CD4-positive, alpha-beta memory T cell (primary cell): ENCODE data around the gene TK2. TPM values are rescaled to one million over a fixed set of nuclear protein-coding genes. Genes with fewer than 3 reads are reported as not detected.

ENCODE experiments used
- CTCF ChIA-PET: fragments of 350-600 bp; sonication (Branson Sonifier 250); formaldehyde crosslinking; loops from one replicate; lab custom pipeline; 2021; ENCODE audit warnings: inconsistent platforms; ENCODE audit not compliant: partially characterized antibody; lab: Charles Lee
- POLR2A ChIA-PET: fragments of 350-600 bp; sonication (Branson Sonifier 250); formaldehyde crosslinking; loops from one replicate; lab custom pipeline; 2021; ENCODE audit not compliant: partially characterized antibody; lab: Charles Lee
- DNase-seq, 5 donors: peaks; one replicate each; pipeline versions ENCODE4 v3.0.0 to v3.0.0-alpha.2; 2020 to 2022; ENCODE audit warnings: mixed read lengths in 1 of 5
- H3K27ac ChIP-seq: one replicate; pipeline ENCODE4 v1.7.0; 2013; ENCODE audit warnings: low read depth, low read length
- H3K27me3 ChIP-seq: 2 replicates; pipeline ENCODE4 v1.7.0; 2013; ENCODE audit warnings: mild to moderate bottlenecking, low read length, moderate library complexity; ENCODE audit not compliant: insufficient read depth
- H3K36me3 ChIP-seq: 2 replicates; pipeline ENCODE4 v1.7.0; 2013; ENCODE audit warnings: mild to moderate bottlenecking, low read length, moderate library complexity; ENCODE audit not compliant: insufficient read depth
- H3K4me1 ChIP-seq: 2 replicates; pipeline ENCODE4 v1.7.0; 2013; ENCODE audit warnings: mild to moderate bottlenecking, low read length, moderate library complexity; ENCODE audit not compliant: insufficient read depth
- H3K4me3 ChIP-seq, 2 donors: one replicate each; pipeline ENCODE4 v1.7.0; 2013; ENCODE audit warnings: low read length in 2 of 2, mild to moderate bottlenecking in 1 of 2
- H3K9me3 ChIP-seq, 2 donors: one replicate each; pipeline ENCODE4 v1.7.0; 2013; ENCODE audit warnings: low read length in 2 of 2, control low read depth in 1 of 2; ENCODE audit not compliant: control insufficient read depth in 1 of 2
- H3K27ac Mint-ChIP-seq, 7 donors: one replicate each; pipeline ENCODE4 v1.8.0; 2020 to 2021; ENCODE audit warnings: mixed read lengths in 7 of 7, mild to moderate bottlenecking in 6 of 7, inconsistent platforms in 3 of 7, moderate library complexity in 3 of 7
- H3K27me3 Mint-ChIP-seq, 2 donors: one replicate each; pipeline ENCODE4 v1.8.0; 2020 to 2021; ENCODE audit warnings: mixed read lengths in 2 of 2
- H3K36me3 Mint-ChIP-seq, 2 donors: one replicate each; pipeline ENCODE4 v1.8.0; 2020 to 2021; ENCODE audit warnings: mixed read lengths in 2 of 2, inconsistent platforms in 1 of 2, mild to moderate bottlenecking in 1 of 2
- H3K4me1 Mint-ChIP-seq, 4 donors: one replicate each; pipeline ENCODE4 v1.8.0; 2020 to 2021; ENCODE audit warnings: mixed read lengths in 4 of 4, mild to moderate bottlenecking in 1 of 4
- H3K4me3 Mint-ChIP-seq, 8 donors: one replicate each; pipeline ENCODE4 v1.8.0; 2020 to 2021; ENCODE audit warnings: mixed read lengths in 8 of 8, mild to moderate bottlenecking in 7 of 8, moderate library complexity in 6 of 8, inconsistent platforms in 3 of 8
- H3K9me3 Mint-ChIP-seq, 8 donors: one replicate each; pipeline ENCODE4 v1.8.0; 2020 to 2021; ENCODE audit warnings: mixed read lengths in 8 of 8, mild to moderate bottlenecking in 5 of 8, inconsistent platforms in 3 of 8, moderate library complexity in 1 of 8
- intact Hi-C: fragments of 100-400 bp; cut with micrococcal nuclease; formaldehyde crosslinking; loops from one replicate; pipeline ENCODE4 v1.15.1; 2023
- polyA plus RNA-seq, 2 donors: library from polyadenylated mRNA; unstranded; fragments of 300-500 nt; fragmentation: Illumina TruSeq; gene quantifications; one replicate each; pipeline ENCODE4 v1.2.3, GENCODE V29; 2021
- total RNA-seq, 2 experiments: library from RNA; stranded (reverse); gene quantifications; one replicate each; pipeline ENCODE4 v1.2.3, GENCODE V29; 2021

The TK2 gene
- total and polyA plus RNA-seq, 4 experiments from 2014 or later: 3.9 to 10.2 (median 7.4) TPM

- Histone ChIP-seq H3K27me3 (no peaks in the 10 kb centered on the region), H3K27ac (no peak overlapping the region), H3K4me1 (peaks cover 7% of the 10 kb centered on the region), H3K4me3 (no peak overlapping the region), H3K9me3 (no peaks in the 10 kb centered on the region), H3K36me3 (no peaks in the 10 kb centered on the region)
- Mint-ChIP-seq H3K27me3 (no peaks in the 10 kb centered on the region), H3K36me3 (no peaks in the 10 kb centered on the region), H3K27ac (peak overlapping the region in 1 of 7 donors; percentile 57), H3K4me3 (no peak overlapping the region), H3K4me1 (peaks cover 8 to 15% (median 10%) of the 10 kb centered on the region in 4 donors), H3K9me3 (no peaks in the 10 kb centered on the region)
- intact Hi-C loops: no loop called here
- ChIA-PET POLR2A (interaction anchor here (0.9 to 1.6 kb wide), 3 partner anchors 10 to 164 kb away, joined by 3 to 4 read pairs (median 4); no protein-coding TSS in a partner anchor), CTCF (interaction anchor here (1.2 to 5.4 kb wide), 2 partner anchors 81 to 103 kb away, joined by 8 to 72 read pairs; no protein-coding TSS in a partner anchor)
- DNase-seq: no peak
These were observed 62.9 kb downstream of the TK2 start for GRCh38 chr16:66486773-66487579.

GRCh38 chr16:66486199-66486772 lies 63.6 kb downstream of the TK2 start:
- Histone ChIP-seq H3K27ac (no peak overlapping the region), H3K4me1 (peaks cover 7% of the 10 kb centered on the region), H3K27me3 (no peaks in the 10 kb centered on the region), H3K9me3 (no peaks in the 10 kb centered on the region), H3K36me3 (no peaks in the 10 kb centered on the region), H3K4me3 (no peak overlapping the region)
- no peaks in the 10 kb centered on the region for H3K36me3 Mint-ChIP-seq
- intact Hi-C loops: no loop called here
- no peak for DNase-seq
- ChIA-PET POLR2A (interaction anchor here (1.6 kb wide), 1 partner anchor 35 kb away, joined by 4 read pairs; no protein-coding TSS in a partner anchor), CTCF (interaction anchor here (1.2 to 5.4 kb wide), 2 partner anchors 80 to 103 kb away, joined by 8 to 72 read pairs; no protein-coding TSS in a partner anchor)
- peak overlapping the region in 1 of 7 donors; percentile 57 for H3K27ac Mint-ChIP-seq
- no peak overlapping the region for H3K4me3 Mint-ChIP-seq
- peaks cover 8 to 15% (median 10%) of the 10 kb centered on the region in 4 donors for H3K4me1 Mint-ChIP-seq
- H3K27me3 Mint-ChIP-seq: no peaks in the 10 kb centered on the region
- H3K9me3 Mint-ChIP-seq: no peaks in the 10 kb centered on the region

GRCh38 chr16:66485376-66485775 lies 64.5 kb downstream of the TK2 start:
- Histone ChIP-seq H3K27ac (no peak overlapping the region), H3K27me3 (no peaks in the 10 kb centered on the region), H3K4me3 (no peak overlapping the region), H3K4me1 (peaks cover 7% of the 10 kb centered on the region), H3K9me3 (no peaks in the 10 kb centered on the region), H3K36me3 (no peaks in the 10 kb centered on the region)
- CTCF ChIA-PET: interaction anchor here (1.0 to 5.4 kb wide), 7 partner anchors 9 to 118 kb away, joined by 3 to 72 read pairs (median 5); partner anchors contain the start of gene CKLF
- Mint-ChIP-seq H3K4me1 (peaks cover 8 to 15% (median 10%) of the 10 kb centered on the region in 4 donors), H3K27ac (no peak overlapping the region), H3K9me3 (no peaks in the 10 kb centered on the region), H3K4me3 (no peak overlapping the region), H3K27me3 (no peaks in the 10 kb centered on the region), H3K36me3 (no peaks in the 10 kb centered on the region)
- DNase-seq: no peak
- POLR2A ChIA-PET: no interaction called here
- intact Hi-C loops: no loop called here

- no peak overlapping the region for H3K27ac Mint-ChIP-seq
- Histone ChIP-seq H3K36me3 (no peaks in the 10 kb centered on the region), H3K27ac (no peak overlapping the region), H3K27me3 (no peaks in the 10 kb centered on the region), H3K4me3 (no peak overlapping the region), H3K9me3 (no peaks in the 10 kb centered on the region), H3K4me1 (peaks cover 8% of the 10 kb centered on the region)
- H3K36me3 Mint-ChIP-seq: no peaks in the 10 kb centered on the region
- no peak for DNase-seq
- no peaks in the 10 kb centered on the region for H3K27me3 Mint-ChIP-seq
- peaks cover 8 to 16% (median 10%) of the 10 kb centered on the region in 4 donors for H3K4me1 Mint-ChIP-seq
- no peaks in the 10 kb centered on the region for H3K9me3 Mint-ChIP-seq
- H3K4me3 Mint-ChIP-seq: no peak overlapping the region
- intact Hi-C loops: no loop called here
- CTCF ChIA-PET: interaction anchor here (1.0 to 5.4 kb wide), 7 partner anchors 8 to 119 kb away, joined by 3 to 72 read pairs (median 5); partner anchors contain the start of gene CKLF
- POLR2A ChIA-PET: no interaction called here
These were observed 65.3 kb downstream of the TK2 start for GRCh38 chr16:66484453-66485213.

GRCh38 chr16:66483689-66484452 lies 66.1 kb downstream of the TK2 start:
- Histone ChIP-seq H3K4me3 (no peak overlapping the region), H3K36me3 (no peaks in the 10 kb centered on the region), H3K27me3 (no peaks in the 10 kb centered on the region), H3K9me3 (no peaks in the 10 kb centered on the region), H3K27ac (no peak overlapping the region), H3K4me1 (peaks cover 16% of the 10 kb centered on the region)
- Mint-ChIP-seq H3K27me3 (no peaks in the 10 kb centered on the region), H3K27ac (peak overlapping the region in 5 of 7 donors; percentile 27 to 68 (median 61)), H3K4me3 (no peak overlapping the region), H3K4me1 (peaks cover 10 to 24% (median 13%) of the 10 kb centered on the region in 4 donors), H3K36me3 (no peaks in the 10 kb centered on the region), H3K9me3 (no peaks in the 10 kb centered on the region)
- DNase-seq: peak; percentile 60 to 69 (median 64)
- POLR2A ChIA-PET: interaction anchor here (1.0 kb wide), 1 partner anchor 68 kb away, joined by 3 read pairs; the partner anchor contains the start of gene CKLF
- CTCF ChIA-PET: interaction anchor here (1.2 to 5.7 kb wide), 9 partner anchors 8 to 120 kb away, joined by 3 to 72 read pairs (median 6); partner anchors contain the start of gene CKLF
- intact Hi-C loops: loop anchor here (1.0 kb wide), 2 partner anchors 78 to 127 kb away; no protein-coding TSS in a partner anchor

GRCh38 chr16:66481943-66482390 lies 68.0 kb downstream of the TK2 start:
- no peak overlapping the region for H3K27ac Mint-ChIP-seq
- Histone ChIP-seq H3K36me3 (no peaks in the 10 kb centered on the region), H3K4me3 (no peak overlapping the region), H3K27me3 (no peaks in the 10 kb centered on the region), H3K27ac (no peak overlapping the region), H3K4me1 (peaks cover 27% of the 10 kb centered on the region), H3K9me3 (no peaks in the 10 kb centered on the region)
- H3K9me3 Mint-ChIP-seq: no peaks in the 10 kb centered on the region
- ChIA-PET CTCF (interaction anchor here (0.9 to 7.3 kb wide), 11 partner anchors 26 to 108 kb away, joined by 3 to 83 read pairs (median 6); partner anchors contain the start of gene CKLF), POLR2A (interaction anchor here (1.2 kb wide), 1 partner anchor 11 kb away, joined by 3 read pairs; no protein-coding TSS in a partner anchor)
- intact Hi-C loops: no loop called here
- no peak for DNase-seq
- H3K4me3 Mint-ChIP-seq: no peak overlapping the region
- H3K4me1 Mint-ChIP-seq: peaks cover 12 to 37% (median 23%) of the 10 kb centered on the region in 4 donors
- no peaks in the 10 kb centered on the region for H3K27me3 Mint-ChIP-seq
- no peaks in the 10 kb centered on the region for H3K36me3 Mint-ChIP-seq
